ENCODE data around the gene HERC2.

HERC2 gene

DNA sequence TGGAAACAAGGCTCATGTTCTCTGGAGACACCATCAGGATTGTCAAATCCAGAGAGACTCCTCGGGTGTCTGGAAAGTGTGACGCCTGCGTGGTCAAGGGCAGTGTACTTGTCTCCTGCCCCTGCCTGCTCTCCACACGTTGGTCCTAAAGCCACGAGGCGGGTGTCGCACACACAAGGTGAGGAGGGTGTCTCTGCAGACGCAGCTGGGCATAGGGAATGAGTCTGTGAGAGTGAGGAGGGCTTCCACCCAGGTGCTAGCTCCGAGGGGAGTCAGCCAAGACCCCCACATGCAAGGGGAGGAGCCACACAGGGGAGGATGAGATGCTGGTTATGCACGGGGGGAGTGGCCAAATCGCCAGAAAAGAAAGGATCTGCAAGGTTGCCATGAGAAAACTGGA lies 194.9 kb downstream of the HERC2 start:
- Histone ChIP-seq H3K9me3 (ENCODE audit: severe bottlenecking) (no peaks in the 10 kb centered on the region), H3K4me3 (ENCODE audit: severe bottlenecking) (no peak overlapping the region), H3K27me3 (ENCODE audit: insufficient read depth, poor library complexity, severe bottlenecking) (no peaks in the 10 kb centered on the region), H3K4me1 (ENCODE audit: insufficient read depth, poor library complexity, severe bottlenecking) (peaks cover 4% of the 10 kb centered on the region), H3K27ac (ENCODE audit: poor library complexity, severe bottlenecking) (no peak overlapping the region), H3K36me3 (ENCODE audit: low read depth) (peaks cover 49% of the 10 kb centered on the region)
- peak; percentile 65 for DNase-seq (ENCODE audit: low spot score)
- no peak for TF ChIP-seq CTCF (IDR thresholded peaks at IDR 0.05; ENCODE audit: poor library complexity, severe bottlenecking)
- no peak for ATAC-seq (ENCODE audit: low read depth)

DNA sequence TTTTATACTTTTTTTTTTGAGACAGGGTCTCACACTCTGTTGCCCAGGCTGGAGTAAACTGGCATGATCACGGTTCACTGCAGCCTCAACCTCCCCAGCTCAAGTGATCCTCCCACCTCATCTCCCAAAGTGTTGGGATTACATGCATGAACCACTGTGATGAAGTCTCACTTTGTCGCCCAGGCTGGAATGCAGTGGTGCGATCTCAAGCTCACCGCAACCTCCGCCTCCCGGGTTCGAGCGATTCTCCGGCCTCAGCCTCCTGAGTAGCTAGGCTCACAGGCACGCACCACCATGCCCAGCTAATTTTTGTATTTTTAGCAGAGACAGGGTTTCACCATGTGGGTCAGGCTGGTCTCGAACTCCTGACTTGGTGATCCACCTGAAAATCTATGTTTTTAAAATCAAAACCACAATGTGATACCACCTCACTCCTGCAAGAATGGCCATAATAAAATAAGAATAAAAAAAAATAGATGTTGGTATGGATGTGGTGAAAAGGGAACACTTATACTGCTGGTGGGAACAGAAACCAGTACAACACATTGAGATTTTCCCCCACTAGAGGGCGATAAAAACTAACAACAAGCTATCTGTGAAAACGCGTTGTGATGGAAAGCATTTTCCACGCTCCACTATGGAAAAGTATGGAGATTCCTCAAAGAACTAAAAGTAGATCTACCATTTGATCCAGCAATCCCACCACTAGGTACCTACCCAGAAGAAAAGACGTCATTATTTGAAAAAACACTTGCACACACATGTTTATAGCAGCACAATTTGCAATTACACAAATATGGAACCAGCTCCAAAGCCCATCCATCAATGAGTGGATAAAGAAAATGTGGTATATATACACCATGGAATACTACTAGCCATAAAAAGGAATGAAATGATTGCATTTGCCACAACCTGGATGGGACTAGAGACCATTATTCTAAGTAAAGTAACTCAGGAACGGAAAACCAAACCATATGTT lies 196.0 kb downstream of the HERC2 start:
- DNase-seq (ENCODE audit: low spot score) = peak; percentile 25
- H3K36me3 ChIP-seq (ENCODE audit: low read depth) = peaks cover 46% of the 10 kb centered on the region
- peak; percentile 93 for TF ChIP-seq CTCF (IDR thresholded peaks at IDR 0.05; ENCODE audit: poor library complexity, severe bottlenecking)

GRCh38 chr15:28124841-28125240 lies 197.1 kb downstream of the HERC2 start:
- no peak for ATAC-seq (ENCODE audit: low read depth)
- no peak for TF ChIP-seq CTCF (IDR thresholded peaks at IDR 0.05; ENCODE audit: poor library complexity, severe bottlenecking)
- Histone ChIP-seq H3K9me3 (ENCODE audit: severe bottlenecking) (no peaks in the 10 kb centered on the region), H3K36me3 (ENCODE audit: low read depth) (peaks cover 49% of the 10 kb centered on the region), H3K27ac (ENCODE audit: poor library complexity, severe bottlenecking) (no peak overlapping the region), H3K27me3 (ENCODE audit: insufficient read depth, poor library complexity, severe bottlenecking) (no peaks in the 10 kb centered on the region), H3K4me3 (ENCODE audit: severe bottlenecking) (no peak overlapping the region), H3K4me1 (ENCODE audit: insufficient read depth, poor library complexity, severe bottlenecking) (peaks cover 4% of the 10 kb centered on the region)
- DNase-seq (ENCODE audit: low spot score) = peak; percentile 62

More for the DNA sequence above, 196.0 kb downstream of the HERC2 start:
- Histone ChIP-seq H3K27ac (ENCODE audit: poor library complexity, severe bottlenecking) (no peak overlapping the region), H3K27me3 (ENCODE audit: insufficient read depth, poor library complexity, severe bottlenecking) (no peaks in the 10 kb centered on the region), H3K9me3 (ENCODE audit: severe bottlenecking) (no peaks in the 10 kb centered on the region), H3K4me1 (ENCODE audit: insufficient read depth, poor library complexity, severe bottlenecking) (peaks cover 4% of the 10 kb centered on the region), H3K4me3 (ENCODE audit: severe bottlenecking) (no peak overlapping the region)
- ATAC-seq (ENCODE audit: low read depth) = no peak

GRCh38 chr15:28123408-28124023 lies 198.5 kb downstream of the HERC2 start:
- H3K9me3 ChIP-seq (ENCODE audit: severe bottlenecking) = no peaks in the 10 kb centered on the region
- H3K27me3 ChIP-seq (ENCODE audit: insufficient read depth, poor library complexity, severe bottlenecking) = no peaks in the 10 kb centered on the region
- H3K4me3 ChIP-seq (ENCODE audit: severe bottlenecking) = no peak overlapping the region
- peaks cover 4% of the 10 kb centered on the region for H3K4me1 ChIP-seq (ENCODE audit: insufficient read depth, poor library complexity, severe bottlenecking)
- peak; percentile 96 for TF ChIP-seq CTCF (IDR thresholded peaks at IDR 0.05; ENCODE audit: poor library complexity, severe bottlenecking)
- H3K36me3 ChIP-seq (ENCODE audit: low read depth) = peaks cover 51% of the 10 kb centered on the region
- DNase-seq (ENCODE audit: low spot score) = peak; percentile 86
- H3K27ac ChIP-seq (ENCODE audit: poor library complexity, severe bottlenecking) = no peak overlapping the region
- peak; percentile 94 for ATAC-seq (ENCODE audit: low read depth)
